ENCODE results near the gene HYAL3. TPM values are rescaled to one million over a fixed set of nuclear protein-coding genes. Genes with fewer than 3 reads are reported as not detected.
"Not testable (repeated sequence)": the region's sequence is repeated elsewhere in the genome, so short reads cannot be mapped to it uniquely, and the experiment has no call there.

The HYAL3 gene
- total RNA-seq, 1 experiment from 2014 or later = 10.2 TPM

DNA sequence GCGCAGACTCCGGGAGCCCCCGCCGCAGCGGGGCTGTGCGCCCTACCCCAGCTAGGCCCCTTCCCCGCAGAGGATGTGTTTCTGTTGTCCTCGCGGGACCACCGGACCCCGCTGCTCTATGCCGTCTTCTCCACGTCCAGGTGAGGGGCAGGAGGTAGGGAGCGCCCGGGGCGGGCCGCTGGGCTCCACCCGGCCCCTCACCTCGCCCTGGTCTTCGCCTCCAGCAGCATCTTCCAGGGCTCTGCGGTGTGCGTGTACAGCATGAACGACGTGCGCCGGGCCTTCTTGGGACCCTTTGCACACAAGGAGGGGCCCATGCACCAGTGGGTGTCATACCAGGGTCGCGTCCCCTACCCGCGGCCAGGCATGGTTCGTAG lies 25.5 kb downstream of the HYAL3 start:
- no peaks in the 10 kb centered on the region for H4K20me1 ChIP-seq (ENCODE audit: insufficient read depth)
- peaks cover 39% of the 10 kb centered on the region for H3K4me1 ChIP-seq (replicated peaks; ENCODE audit: insufficient read depth)
- H2AFZ ChIP-seq = no peak overlapping the region
- no peaks in the 10 kb centered on the region for H3K9me2 ChIP-seq (ENCODE audit: insufficient read depth)
- DNase-seq = no peak
- no peak overlapping the region for H3K4me3 ChIP-seq
- H3K4me2 ChIP-seq = no peak overlapping the region
- BruUV-seq (replicated peaks) = no TSS peak
- H3K36me3 ChIP-seq (ENCODE audit: low read depth) = no peaks in the 10 kb centered on the region
- H3K27me3 ChIP-seq (ENCODE audit: insufficient read depth, low read depth) = no peaks in the 10 kb centered on the region
- H3K9me3 ChIP-seq (ENCODE audit: insufficient read depth, low read depth) = no peaks in the 10 kb centered on the region
- H3K79me2 ChIP-seq (ENCODE audit: low read depth) = peaks cover 15% of the 10 kb centered on the region
- intact Hi-C loops (cut with micrococcal nuclease; ENCODE audit: unreplicated experiment) = loop anchor here (1.0 to 5.0 kb wide), 5 partner anchors 13 to 151 kb away; no protein-coding TSS in a partner anchor
- ChIA-PET CTCF (no interaction called here), POLR2A (ENCODE audit: unreplicated experiment) (no interaction called here)
- H3F3A ChIP-seq (ENCODE audit: insufficient read depth, low read depth) = peaks cover 24% of the 10 kb centered on the region
- H3K27ac ChIP-seq = no peak overlapping the region
- TF ChIP-seq EZH2 (IDR thresholded peaks at IDR 0.05; ENCODE audit: low read depth) = no peak
- TF ChIP-seq, protein P1, sequence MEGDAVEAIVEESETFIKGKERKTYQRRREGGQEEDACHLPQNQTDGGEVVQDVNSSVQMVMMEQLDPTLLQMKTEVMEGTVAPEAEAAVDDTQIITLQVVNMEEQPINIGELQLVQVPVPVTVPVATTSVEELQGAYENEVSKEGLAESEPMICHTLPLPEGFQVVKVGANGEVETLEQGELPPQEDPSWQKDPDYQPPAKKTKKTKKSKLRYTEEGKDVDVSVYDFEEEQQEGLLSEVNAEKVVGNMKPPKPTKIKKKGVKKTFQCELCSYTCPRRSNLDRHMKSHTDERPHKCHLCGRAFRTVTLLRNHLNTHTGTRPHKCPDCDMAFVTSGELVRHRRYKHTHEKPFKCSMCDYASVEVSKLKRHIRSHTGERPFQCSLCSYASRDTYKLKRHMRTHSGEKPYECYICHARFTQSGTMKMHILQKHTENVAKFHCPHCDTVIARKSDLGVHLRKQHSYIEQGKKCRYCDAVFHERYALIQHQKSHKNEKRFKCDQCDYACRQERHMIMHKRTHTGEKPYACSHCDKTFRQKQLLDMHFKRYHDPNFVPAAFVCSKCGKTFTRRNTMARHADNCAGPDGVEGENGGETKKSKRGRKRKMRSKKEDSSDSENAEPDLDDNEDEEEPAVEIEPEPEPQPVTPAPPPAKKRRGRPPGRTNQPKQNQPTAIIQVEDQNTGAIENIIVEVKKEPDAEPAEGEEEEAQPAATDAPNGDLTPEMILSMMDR (conservative IDR thresholded peaks at IDR 0.05) = no peak

DNA sequence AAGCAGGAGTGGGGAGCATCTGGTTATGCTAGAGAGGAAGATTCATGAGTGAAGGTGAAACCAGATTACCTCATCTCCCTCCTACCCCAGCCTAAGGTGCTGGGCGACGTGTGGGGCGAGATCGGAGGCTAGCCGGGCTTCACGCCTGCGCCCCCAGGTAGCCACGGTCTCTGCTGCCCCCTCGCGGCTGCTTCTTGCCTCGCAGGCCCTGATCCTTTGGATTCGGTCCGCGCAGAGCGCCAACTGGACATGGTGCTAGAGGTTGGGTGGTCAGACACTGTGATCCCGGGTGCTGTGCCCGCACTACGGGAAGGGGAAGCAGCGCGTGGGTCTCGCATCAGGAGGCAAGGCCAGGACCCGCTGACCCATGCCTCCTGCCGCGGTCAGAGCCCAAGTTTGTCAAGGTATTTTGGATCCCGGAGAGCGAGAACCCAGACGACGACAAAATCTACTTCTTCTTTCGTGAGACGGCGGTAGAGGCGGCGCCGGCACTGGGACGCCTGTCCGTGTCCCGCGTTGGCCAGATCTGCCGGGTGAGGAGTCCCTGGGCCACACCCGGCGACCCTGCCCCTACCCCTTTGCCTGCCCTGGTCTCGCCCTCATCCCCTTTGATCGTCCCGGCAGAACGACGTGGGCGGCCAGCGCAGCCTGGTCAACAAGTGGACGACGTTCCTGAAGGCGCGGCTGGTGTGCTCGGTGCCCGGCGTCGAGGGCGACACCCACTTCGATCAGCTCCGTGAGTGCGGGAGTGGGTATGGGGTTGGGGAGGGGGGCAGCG lies 26.1 kb downstream of the HYAL3 start:
- Histone ChIP-seq H3K79me2 (ENCODE audit: low read depth) (peaks cover 15% of the 10 kb centered on the region), H3K4me3 (no peak overlapping the region), H3F3A (ENCODE audit: insufficient read depth, low read depth) (peaks cover 29% of the 10 kb centered on the region), H4K20me1 (ENCODE audit: insufficient read depth) (no peaks in the 10 kb centered on the region), H3K36me3 (ENCODE audit: low read depth) (no peaks in the 10 kb centered on the region), H3K4me1 (replicated peaks; ENCODE audit: insufficient read depth) (peaks cover 44% of the 10 kb centered on the region), H3K4me2 (0 out of 2 replicates have a peak overlapping the region, but pooled peaks have one; percentile 36), H2AFZ (no peak overlapping the region), H3K9me3 (ENCODE audit: insufficient read depth, low read depth) (no peaks in the 10 kb centered on the region), H3K9me2 (ENCODE audit: insufficient read depth) (no peaks in the 10 kb centered on the region), H3K27me3 (ENCODE audit: insufficient read depth, low read depth) (no peaks in the 10 kb centered on the region), H3K27ac (no peak overlapping the region)
- peak; percentile 61 to 85 for DNase-seq
- TF ChIP-seq, protein P1 (conservative IDR thresholded peaks at IDR 0.05) = peak; percentile 91
- TF ChIP-seq EZH2 (IDR thresholded peaks at IDR 0.05; ENCODE audit: low read depth) = no peak
- BruUV-seq (replicated peaks) = no TSS peak
- intact Hi-C loops (cut with micrococcal nuclease; ENCODE audit: unreplicated experiment) = loop anchor here (1.0 to 5.0 kb wide), 4 partner anchors 13 to 151 kb away; no protein-coding TSS in a partner anchor
- CTCF ChIA-PET = interaction anchor here (0.7 to 1.2 kb wide), 2 partner anchors 14 to 50 kb away, joined by 3 to 7 read pairs; partner anchors contain the start of gene HYAL2
- POLR2A ChIA-PET (ENCODE audit: unreplicated experiment) = interaction anchor here (0.6 kb wide), 1 partner anchor 80 kb away, joined by 4 read pairs; no protein-coding TSS in a partner anchor

DNA sequence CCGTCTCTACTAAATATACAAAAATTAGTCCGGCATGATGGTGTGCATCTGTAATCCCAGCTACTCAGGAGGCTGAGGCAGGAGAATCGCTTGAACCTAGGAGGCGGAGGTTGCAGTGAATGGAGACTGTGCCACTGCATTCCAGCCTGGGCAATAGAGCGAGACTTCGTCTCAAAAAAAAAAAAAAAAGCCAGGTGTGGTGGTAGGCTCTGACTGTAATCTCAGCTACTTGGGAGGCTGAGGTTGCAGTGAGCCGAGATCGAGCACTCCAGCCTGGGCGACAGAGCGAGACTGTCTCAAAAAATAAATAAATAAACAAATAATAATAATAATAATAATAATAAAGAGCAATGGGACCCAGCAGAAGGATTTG lies 26.7 kb downstream of the HYAL3 start:
- H2AFZ ChIP-seq; H3K27ac ChIP-seq; H3K9me2 ChIP-seq (ENCODE audit: insufficient read depth); H4K20me1 ChIP-seq (ENCODE audit: insufficient read depth); H3K9me3 ChIP-seq (ENCODE audit: insufficient read depth, low read depth); BruUV-seq (replicated peaks); DNase-seq; H3K4me2 ChIP-seq; H3K27me3 ChIP-seq (ENCODE audit: insufficient read depth, low read depth); H3K36me3 ChIP-seq (ENCODE audit: low read depth); H3K4me3 ChIP-seq: not testable (repeated sequence)
- Histone ChIP-seq H3K79me2 (ENCODE audit: low read depth) (peaks cover 15% of the 10 kb centered on the region), H3K4me1 (replicated peaks; ENCODE audit: insufficient read depth) (peaks cover 44% of the 10 kb centered on the region), H3F3A (ENCODE audit: insufficient read depth, low read depth) (peaks cover 29% of the 10 kb centered on the region)
- ChIA-PET CTCF (interaction anchor here (0.7 to 1.5 kb wide), 3 partner anchors 13 to 50 kb away, joined by 3 to 7 read pairs (median 4); partner anchors contain the start of gene HYAL2), POLR2A (ENCODE audit: unreplicated experiment) (interaction anchor here (0.7 kb wide), 1 partner anchor 45 kb away, joined by 16 read pairs; no protein-coding TSS in a partner anchor)
- intact Hi-C loops (cut with micrococcal nuclease; ENCODE audit: unreplicated experiment) = loop anchor here (5.0 kb wide), 1 partner anchor 150 kb away; no protein-coding TSS in a partner anchor

Data from PC-9 (cell line).